Measurements from ENCODE around the gene WDR31. TPM values are rescaled to one million over a fixed set of nuclear protein-coding genes. Genes with fewer than 3 reads are reported as not detected.

Gene WDR31
- polyA plus RNA-seq, 4 donors, result 0.45 to 2.5 (median 1.6) TPM; not detected in 1

GRCh38 chr9:113361304-113362018, 21.4 kb upstream of the WDR31 start:
- Histone ChIP-seq H3K4me1 (ENCODE audit: control insufficient read depth in 3 of 3, insufficient read depth in 2 of 3, low read depth in 1 of 3, low read length in 2 of 3) (no peaks in the 10 kb centered on the region), H3K4me3 (ENCODE audit: low read depth in 1 of 3, low read length in 3 of 3) (no peak overlapping the region), H3K27me3 (ENCODE audit: control insufficient read depth in 3 of 3, insufficient read depth in 3 of 3, low read length in 3 of 3) (no peaks in the 10 kb centered on the region), H3K27ac (ENCODE audit: low read depth in 1 of 3, low read length in 2 of 3) (no peak overlapping the region), H3K36me3 (ENCODE audit: control insufficient read depth in 3 of 3, insufficient read depth in 2 of 3, low read depth in 1 of 3, low read length in 3 of 3) (peaks cover 0 to 27% (median 0%) of the 10 kb centered on the region in 3 donors), H3K9me3 (ENCODE audit: control insufficient read depth in 2 of 2, insufficient read depth in 1 of 2, low read depth in 1 of 2, low read length in 1 of 2) (no peaks in the 10 kb centered on the region)
- DNase-seq, result no peak
- WGBS, 3 donors, result 70 to 83% (median 79%) methylated on average over 7 of the region's 7 CpGs
- no peak for FAIRE-seq

DNA sequence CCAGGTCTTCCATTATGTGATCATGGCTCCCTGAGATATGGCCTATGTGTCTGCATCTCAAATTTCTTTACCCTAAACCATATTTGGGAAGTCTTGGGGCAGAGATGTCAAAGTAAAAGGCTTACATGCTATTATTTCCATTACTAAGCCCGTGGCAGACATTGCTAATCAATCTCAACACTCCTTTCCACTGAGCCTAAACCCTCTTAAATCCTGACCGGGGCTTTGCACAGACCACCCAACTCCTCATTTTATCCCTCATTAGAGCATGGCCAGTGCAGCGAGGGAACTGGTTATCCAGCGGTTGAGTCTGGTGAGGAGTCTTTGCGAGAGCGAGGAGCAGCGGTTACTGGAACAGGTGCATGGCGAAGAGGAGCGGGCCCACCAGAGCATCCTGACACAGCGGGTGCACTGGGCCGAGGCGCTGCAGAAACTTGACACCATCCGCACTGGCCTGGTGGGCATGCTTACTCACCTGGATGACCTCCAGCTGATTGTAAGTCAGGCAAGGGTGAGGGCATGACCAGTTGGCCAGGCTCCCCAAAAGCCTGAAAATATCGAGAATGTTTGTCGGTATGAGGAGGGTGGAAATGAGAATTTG, 20.3 kb upstream of the WDR31 start:
- DNase-seq (no peak), FAIRE-seq (no peak)
- Histone ChIP-seq H3K27me3 (ENCODE audit: control insufficient read depth in 3 of 3, insufficient read depth in 3 of 3, low read length in 3 of 3) (no peaks in the 10 kb centered on the region), H3K4me3 (ENCODE audit: low read depth in 1 of 3, low read length in 3 of 3) (no peak overlapping the region), H3K4me1 (ENCODE audit: control insufficient read depth in 3 of 3, insufficient read depth in 2 of 3, low read depth in 1 of 3, low read length in 2 of 3) (no peaks in the 10 kb centered on the region), H3K36me3 (ENCODE audit: control insufficient read depth in 3 of 3, insufficient read depth in 2 of 3, low read depth in 1 of 3, low read length in 3 of 3) (peaks cover 0 to 29% (median 0%) of the 10 kb centered on the region in 3 donors), H3K27ac (ENCODE audit: low read depth in 1 of 3, low read length in 2 of 3) (no peak overlapping the region), H3K9me3 (ENCODE audit: control insufficient read depth in 2 of 2, insufficient read depth in 1 of 2, low read depth in 1 of 2, low read length in 1 of 2) (no peaks in the 10 kb centered on the region)
- 90 to 94% (median 90%) methylated on average over 15 of the region's 15 CpGs for WGBS, 3 donors

DNA sequence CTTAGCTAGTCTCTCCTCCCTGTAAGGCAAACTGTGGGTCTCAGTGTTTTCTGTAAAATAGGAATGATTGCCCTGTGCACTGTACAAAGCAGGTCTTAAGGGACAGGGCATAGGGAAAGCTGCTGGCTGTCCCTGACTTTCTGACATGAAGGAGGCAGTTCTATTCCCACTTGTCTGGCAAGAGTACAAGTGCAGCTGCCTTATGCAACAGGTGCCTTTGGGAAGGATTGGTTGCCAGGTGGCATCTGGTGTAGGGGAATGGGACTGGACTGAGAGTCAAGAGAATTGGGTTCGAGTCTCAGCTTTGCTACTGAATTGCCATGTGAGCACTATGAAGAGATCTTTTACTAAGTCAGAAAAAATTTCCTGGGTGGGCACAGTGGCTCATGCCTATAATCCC, 19.3 kb upstream of the WDR31 start:
- FAIRE-seq (no peak), DNase-seq (no peak)
- Histone ChIP-seq H3K27me3 (ENCODE audit: control insufficient read depth in 3 of 3, insufficient read depth in 3 of 3, low read length in 3 of 3) (no peaks in the 10 kb centered on the region), H3K4me3 (ENCODE audit: low read depth in 1 of 3, low read length in 3 of 3) (no peak overlapping the region), H3K9me3 (ENCODE audit: control insufficient read depth in 2 of 2, insufficient read depth in 1 of 2, low read depth in 1 of 2, low read length in 1 of 2) (no peaks in the 10 kb centered on the region), H3K27ac (ENCODE audit: low read depth in 1 of 3, low read length in 2 of 3) (no peak overlapping the region), H3K36me3 (ENCODE audit: control insufficient read depth in 3 of 3, insufficient read depth in 2 of 3, low read depth in 1 of 3, low read length in 3 of 3) (peaks cover 0 to 30% (median 0%) of the 10 kb centered on the region in 3 donors), H3K4me1 (ENCODE audit: control insufficient read depth in 3 of 3, insufficient read depth in 2 of 3, low read depth in 1 of 3, low read length in 2 of 3) (no peaks in the 10 kb centered on the region)
- WGBS, 3 donors, result 82 to 94% (median 90%) methylated on average over 1 of the region's 1 CpG

DNA sequence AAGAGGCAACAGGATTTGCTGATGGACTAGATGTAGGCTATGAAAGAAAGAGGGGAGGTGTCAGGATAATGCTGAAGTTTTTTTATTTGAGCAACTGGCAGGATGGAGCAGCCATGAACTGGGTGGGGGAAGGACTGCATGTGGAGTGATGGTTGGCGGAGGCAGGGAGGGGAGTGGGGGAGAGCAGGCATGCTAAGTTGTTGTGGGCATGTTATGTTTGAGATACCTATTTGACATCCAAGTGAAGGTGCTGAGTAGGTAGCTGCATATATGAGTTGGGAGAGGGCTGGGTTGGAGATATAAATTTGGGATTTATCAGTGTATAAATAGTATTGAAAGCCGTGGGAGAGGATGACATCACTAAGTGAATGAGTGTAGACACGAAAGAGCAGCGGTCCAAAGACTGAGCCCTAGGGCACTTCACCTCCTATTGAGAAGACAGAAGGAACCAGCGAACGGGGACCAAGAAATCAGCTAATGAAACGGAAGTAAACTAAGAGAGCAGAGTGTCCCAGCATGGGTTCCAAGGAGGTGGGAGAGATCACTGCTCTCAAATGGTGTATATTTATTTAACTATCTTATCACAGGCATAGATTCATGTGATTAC, 16.7 kb upstream of the WDR31 start:
- FAIRE-seq (no peak), DNase-seq (no peak)
- H3K36me3 ChIP-seq (ENCODE audit: control insufficient read depth in 3 of 3, insufficient read depth in 2 of 3, low read depth in 1 of 3, low read length in 3 of 3), result peaks cover 0 to 21% (median 0%) of the 10 kb centered on the region in 3 donors
- no peaks in the 10 kb centered on the region for H3K4me1 ChIP-seq (ENCODE audit: control insufficient read depth in 3 of 3, insufficient read depth in 2 of 3, low read depth in 1 of 3, low read length in 2 of 3)
- no peaks in the 10 kb centered on the region for H3K27me3 ChIP-seq (ENCODE audit: control insufficient read depth in 3 of 3, insufficient read depth in 3 of 3, low read length in 3 of 3)
- WGBS, 3 donors, result 75 to 81% (median 79%) methylated on average over 7 of the region's 7 CpGs
- no peak overlapping the region for H3K27ac ChIP-seq (ENCODE audit: low read depth in 1 of 3, low read length in 2 of 3)
- H3K9me3 ChIP-seq (ENCODE audit: control insufficient read depth in 2 of 2, insufficient read depth in 1 of 2, low read depth in 1 of 2, low read length in 1 of 2), result no peaks in the 10 kb centered on the region
- no peak overlapping the region for H3K4me3 ChIP-seq (ENCODE audit: low read depth in 1 of 3, low read length in 3 of 3)

GRCh38 chr9:113355040-113355596, 15.0 kb upstream of the WDR31 start:
- no peak overlapping the region for H3K27ac ChIP-seq (ENCODE audit: low read depth in 1 of 3, low read length in 2 of 3)
- peaks cover 0 to 13% (median 0%) of the 10 kb centered on the region in 3 donors for H3K36me3 ChIP-seq (ENCODE audit: control insufficient read depth in 3 of 3, insufficient read depth in 2 of 3, low read depth in 1 of 3, low read length in 3 of 3)
- no peaks in the 10 kb centered on the region for H3K9me3 ChIP-seq (ENCODE audit: control insufficient read depth in 2 of 2, insufficient read depth in 1 of 2, low read depth in 1 of 2, low read length in 1 of 2)
- no peak overlapping the region for H3K4me3 ChIP-seq (ENCODE audit: low read depth in 1 of 3, low read length in 3 of 3)
- H3K27me3 ChIP-seq (ENCODE audit: control insufficient read depth in 3 of 3, insufficient read depth in 3 of 3, low read length in 3 of 3), result no peaks in the 10 kb centered on the region
- FAIRE-seq, result no peak
- no peak for DNase-seq
- peaks cover 0 to 6% (median 0%) of the 10 kb centered on the region in 3 donors for H3K4me1 ChIP-seq (ENCODE audit: control insufficient read depth in 3 of 3, insufficient read depth in 2 of 3, low read depth in 1 of 3, low read length in 2 of 3)
- 86 to 97% (median 87%) methylated on average over 4 of the region's 4 CpGs for WGBS, 3 donors

GRCh38 chr9:113352411-113352810, 12.3 kb upstream of the WDR31 start:
- Histone ChIP-seq H3K36me3 (ENCODE audit: control insufficient read depth in 3 of 3, insufficient read depth in 2 of 3, low read depth in 1 of 3, low read length in 3 of 3) (peaks cover 0 to 8% (median 0%) of the 10 kb centered on the region in 3 donors), H3K27me3 (ENCODE audit: control insufficient read depth in 3 of 3, insufficient read depth in 3 of 3, low read length in 3 of 3) (peaks cover 0 to 4% (median 0%) of the 10 kb centered on the region in 3 donors), H3K9me3 (ENCODE audit: control insufficient read depth in 2 of 2, insufficient read depth in 1 of 2, low read depth in 1 of 2, low read length in 1 of 2) (no peaks in the 10 kb centered on the region), H3K4me1 (ENCODE audit: control insufficient read depth in 3 of 3, insufficient read depth in 2 of 3, low read depth in 1 of 3, low read length in 2 of 3) (peaks cover 0 to 20% (median 0%) of the 10 kb centered on the region in 3 donors), H3K4me3 (ENCODE audit: low read depth in 1 of 3, low read length in 3 of 3) (no peak overlapping the region), H3K27ac (ENCODE audit: low read depth in 1 of 3, low read length in 2 of 3) (no peak overlapping the region)
- DNase-seq, result no peak
- no peak for FAIRE-seq
- WGBS, 3 donors, result 69 to 85% (median 72%) methylated on average over 1 of the region's 1 CpG

GRCh38 chr9:113352006-113352405, 11.9 kb upstream of the WDR31 start:
- H3K9me3 ChIP-seq (ENCODE audit: control insufficient read depth in 2 of 2, insufficient read depth in 1 of 2, low read depth in 1 of 2, low read length in 1 of 2), result no peaks in the 10 kb centered on the region
- FAIRE-seq (no peak), DNase-seq (no peak)
- WGBS, 3 donors, result 69 to 85% (median 78%) methylated on average over 6 of the region's 6 CpGs
- peaks cover 0 to 23% (median 0%) of the 10 kb centered on the region in 3 donors for H3K4me1 ChIP-seq (ENCODE audit: control insufficient read depth in 3 of 3, insufficient read depth in 2 of 3, low read depth in 1 of 3, low read length in 2 of 3)
- H3K27me3 ChIP-seq (ENCODE audit: control insufficient read depth in 3 of 3, insufficient read depth in 3 of 3, low read length in 3 of 3), result peaks cover 0 to 4% (median 0%) of the 10 kb centered on the region in 3 donors
- peaks cover 0 to 8% (median 0%) of the 10 kb centered on the region in 3 donors for H3K36me3 ChIP-seq (ENCODE audit: control insufficient read depth in 3 of 3, insufficient read depth in 2 of 3, low read depth in 1 of 3, low read length in 3 of 3)
- H3K27ac ChIP-seq (ENCODE audit: low read depth in 1 of 3, low read length in 2 of 3), result no peak overlapping the region
- H3K4me3 ChIP-seq (ENCODE audit: low read depth in 1 of 3, low read length in 3 of 3), result no peak overlapping the region

- peaks cover 0 to 4% (median 0%) of the 10 kb centered on the region in 3 donors for H3K27me3 ChIP-seq (ENCODE audit: control insufficient read depth in 3 of 3, insufficient read depth in 3 of 3, low read length in 3 of 3)
- FAIRE-seq (no peak), DNase-seq (no peak)
- no peaks in the 10 kb centered on the region for H3K9me3 ChIP-seq (ENCODE audit: control insufficient read depth in 2 of 2, insufficient read depth in 1 of 2, low read depth in 1 of 2, low read length in 1 of 2)
- H3K4me1 ChIP-seq (ENCODE audit: control insufficient read depth in 3 of 3, insufficient read depth in 2 of 3, low read depth in 1 of 3, low read length in 2 of 3), result peaks cover 0 to 24% (median 0%) of the 10 kb centered on the region in 3 donors
- peaks cover 0 to 8% (median 0%) of the 10 kb centered on the region in 3 donors for H3K36me3 ChIP-seq (ENCODE audit: control insufficient read depth in 3 of 3, insufficient read depth in 2 of 3, low read depth in 1 of 3, low read length in 3 of 3)
- WGBS, 3 donors, result 43 to 66% (median 48%) methylated on average over 6 of the region's 6 CpGs
- no peak overlapping the region for H3K4me3 ChIP-seq (ENCODE audit: low read depth in 1 of 3, low read length in 3 of 3)
- H3K27ac ChIP-seq (ENCODE audit: low read depth in 1 of 3, low read length in 2 of 3), result no peak overlapping the region
These were observed 10.9 kb upstream of the WDR31 start for GRCh38 chr9:113350937-113351336.

Data from small intestine (tissue), 7 donors.